Lung (tissue), 12 donors: ENCODE data around the gene EPB41L4A. TPM values are rescaled to one million over a fixed set of nuclear protein-coding genes. Genes with fewer than 3 reads are reported as not detected.

Experiments used
- ATAC-seq: fragments of 200-7000 bp; cut with Tn5 transposase; one replicate; pipeline ENCODE4 v1.9.1; 2020; ENCODE audit warnings: moderate number of reproducible peaks; ENCODE audit not compliant: insufficient read depth, low FRiP score
- DNase-seq, 3 donors: peaks; one replicate each; pipeline ENCODE4 v3.0.0-alpha.2; 2013 to 2017
- H3K27ac ChIP-seq, 2 donors: one replicate each; pipeline ENCODE4 v1.5.1; 2013; ENCODE audit warnings: mild to moderate bottlenecking in 2 of 2, moderate library complexity in 2 of 2, control low read depth in 1 of 2, inconsistent platforms in 1 of 2, low read depth in 1 of 2, low read length in 1 of 2
- H3K27me3 ChIP-seq, 3 donors: one replicate each; pipeline ENCODE4 v1.5.1; 2013; ENCODE audit warnings: low read length in 2 of 3; ENCODE audit not compliant: control insufficient read depth in 3 of 3, insufficient read depth in 3 of 3
- H3K36me3 ChIP-seq, 4 donors: one replicate each; pipeline ENCODE4 v1.5.1; 2013; ENCODE audit warnings: low read length in 4 of 4, mild to moderate bottlenecking in 1 of 4, moderate library complexity in 1 of 4; ENCODE audit not compliant: control insufficient read depth in 4 of 4, insufficient read depth in 4 of 4
- H3K4me1 ChIP-seq, 5 donors: one replicate each; pipeline ENCODE4 v1.5.1; 2013; ENCODE audit warnings: low read length in 5 of 5, mild to moderate bottlenecking in 2 of 5, moderate library complexity in 1 of 5; ENCODE audit not compliant: control insufficient read depth in 5 of 5, insufficient read depth in 5 of 5
- H3K4me3 ChIP-seq: one replicate; pipeline ENCODE4 v1.5.1; 2013; ENCODE audit warnings: mild to moderate bottlenecking, control low read depth, moderate library complexity
- H3K9ac ChIP-seq, 2 donors: one replicate each; pipeline ENCODE4 v1.5.1; 2013; ENCODE audit warnings: low read length in 2 of 2, control low read depth in 1 of 2; ENCODE audit not compliant: insufficient read depth in 1 of 2
- H3K9me3 ChIP-seq, 4 donors: one replicate each; pipeline ENCODE4 v1.5.1; 2013; ENCODE audit warnings: low read length in 3 of 4, mild to moderate bottlenecking in 1 of 4, moderate library complexity in 1 of 4; ENCODE audit not compliant: control insufficient read depth in 4 of 4, insufficient read depth in 3 of 4
- WGBS, 2 donors: extraction: QIAGEN DNeasy Blood & Tissue Kit; methylation state at CpG; one replicate each; pipeline ENCODE4 v1.1.7; 2013; 5-methylcytosine and 5-hydroxymethylcytosine counted together
- polyA plus RNA-seq, 2 donors: library from polyadenylated mRNA; stranded (reverse); fragments of 200-250 nt; gene quantifications; one replicate each; pipeline ENCODE4 v1.2.1, GENCODE V29; 2013
- total RNA-seq, 2 donors: library from RNA; depleted of rRNA in 1 of 2; stranded (reverse); fragments of >200 nt in 1 of 2; gene quantifications; one replicate each; pipeline ENCODE4 v1.2.1, GENCODE V29; 2014 to 2021
- TF ChIP-seq, protein P1 (sequence below): IDR thresholded peaks from 2 replicates; pipeline ENCODE4 v1.5.1; 2012; ENCODE audit warnings: mild to moderate bottlenecking; ENCODE audit errors: control extremely low read depth, extremely low read depth
- donor health status: control.
- donor health status: control.
- donor health status: Bipolar disorder and iron deficiency.
- donor health status: healthy.
- donor health status: DM: yes; HTN: yes; CAD: no.

The EPB41L4A gene
- total and polyA plus RNA-seq, 4 donors: 4.6 to 44.5 (median 14.9) TPM

DNA sequence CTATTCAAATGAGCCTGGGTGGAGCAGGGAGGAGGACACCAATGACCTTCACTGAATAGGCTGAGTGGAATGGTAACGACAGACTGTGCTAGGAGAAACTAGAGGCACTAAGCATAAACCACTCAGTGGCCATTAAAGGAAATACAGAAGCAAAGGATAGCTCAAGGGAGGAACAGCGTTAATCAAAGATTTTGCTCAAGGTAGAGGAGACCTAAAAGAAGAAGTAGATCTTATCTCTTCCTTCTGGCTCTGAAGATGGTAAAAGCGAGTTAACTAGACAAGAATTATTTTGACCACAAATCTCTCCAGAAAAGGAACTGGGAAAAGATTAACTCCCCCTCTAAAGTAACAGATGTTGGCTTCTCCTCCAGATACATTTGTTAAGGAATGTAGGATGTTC is 299.6 kb downstream of the EPB41L4A start:
- Histone ChIP-seq H3K4me1 (peaks cover 0 to 4% (median 0%) of the 10 kb centered on the region in 5 donors), H3K27ac (no peak overlapping the region), H3K27me3 (no peaks in the 10 kb centered on the region), H3K9ac (no peak overlapping the region), H3K36me3 (no peaks in the 10 kb centered on the region), H3K4me3 (no peak overlapping the region), H3K9me3 (peaks cover 0 to 3% (median 0%) of the 10 kb centered on the region in 4 donors)
- 34 to 62% methylated on average over 3 of the region's 3 CpGs for WGBS, 2 donors
- TF ChIP-seq, protein P1, sequence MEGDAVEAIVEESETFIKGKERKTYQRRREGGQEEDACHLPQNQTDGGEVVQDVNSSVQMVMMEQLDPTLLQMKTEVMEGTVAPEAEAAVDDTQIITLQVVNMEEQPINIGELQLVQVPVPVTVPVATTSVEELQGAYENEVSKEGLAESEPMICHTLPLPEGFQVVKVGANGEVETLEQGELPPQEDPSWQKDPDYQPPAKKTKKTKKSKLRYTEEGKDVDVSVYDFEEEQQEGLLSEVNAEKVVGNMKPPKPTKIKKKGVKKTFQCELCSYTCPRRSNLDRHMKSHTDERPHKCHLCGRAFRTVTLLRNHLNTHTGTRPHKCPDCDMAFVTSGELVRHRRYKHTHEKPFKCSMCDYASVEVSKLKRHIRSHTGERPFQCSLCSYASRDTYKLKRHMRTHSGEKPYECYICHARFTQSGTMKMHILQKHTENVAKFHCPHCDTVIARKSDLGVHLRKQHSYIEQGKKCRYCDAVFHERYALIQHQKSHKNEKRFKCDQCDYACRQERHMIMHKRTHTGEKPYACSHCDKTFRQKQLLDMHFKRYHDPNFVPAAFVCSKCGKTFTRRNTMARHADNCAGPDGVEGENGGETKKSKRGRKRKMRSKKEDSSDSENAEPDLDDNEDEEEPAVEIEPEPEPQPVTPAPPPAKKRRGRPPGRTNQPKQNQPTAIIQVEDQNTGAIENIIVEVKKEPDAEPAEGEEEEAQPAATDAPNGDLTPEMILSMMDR: no peak
- DNase-seq (no peak), ATAC-seq (no peak)

DNA sequence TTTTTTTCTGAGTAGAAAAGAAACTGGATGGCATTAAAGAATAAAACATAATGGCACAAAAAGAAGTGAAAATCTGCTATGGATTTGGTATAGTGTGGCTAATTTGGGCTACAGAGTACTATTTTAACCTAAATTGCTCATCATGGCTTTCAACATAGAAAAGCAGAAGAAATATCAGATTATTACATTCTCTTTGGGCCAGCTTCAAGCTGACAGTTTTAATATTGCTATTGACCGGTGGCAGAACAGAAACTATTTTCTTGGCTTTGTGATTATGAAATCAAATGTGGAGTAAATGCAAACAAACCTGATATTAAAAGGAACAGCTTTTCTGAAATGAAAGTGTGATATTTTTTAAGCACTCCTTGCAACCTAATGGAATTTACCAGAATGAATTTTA is 301.5 kb downstream of the EPB41L4A start:
- DNase-seq (no peak), ATAC-seq (no peak)
- H3K4me1 ChIP-seq: peaks cover 0 to 4% (median 0%) of the 10 kb centered on the region in 5 donors
- H3K27ac ChIP-seq: no peak overlapping the region
- H3K27me3 ChIP-seq: no peaks in the 10 kb centered on the region
- peaks cover 0 to 3% (median 0%) of the 10 kb centered on the region in 4 donors for H3K9me3 ChIP-seq
- 33 to 40% methylated on average over 1 of the region's 1 CpG for WGBS, 2 donors
- no peak overlapping the region for H3K4me3 ChIP-seq
- TF ChIP-seq, protein P1: no peak
- no peaks in the 10 kb centered on the region for H3K36me3 ChIP-seq
- H3K9ac ChIP-seq: no peak overlapping the region

DNA sequence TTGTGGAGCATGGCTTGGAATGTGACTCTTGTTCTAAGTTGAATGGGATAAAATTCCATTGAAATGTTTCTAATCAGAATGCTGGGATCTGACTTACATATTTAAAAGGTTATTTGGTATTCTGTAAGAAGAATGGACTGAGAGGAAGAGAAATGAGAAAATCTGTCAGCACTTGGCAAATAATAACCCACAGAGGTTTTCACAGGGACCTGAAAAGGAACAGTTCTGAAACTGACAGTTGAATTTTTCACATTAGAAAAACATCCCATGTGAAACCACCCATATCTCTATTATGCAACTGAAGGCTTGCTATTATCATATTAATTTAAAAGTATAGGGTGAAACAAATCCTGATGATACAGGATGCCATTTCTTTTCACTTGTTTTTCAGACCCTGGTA is 302.7 kb downstream of the EPB41L4A start:
- ATAC-seq: no peak

More for the DNA sequence above, 302.7 kb downstream of the EPB41L4A start:
- TF ChIP-seq, protein P1: no peak
- H3K9me3 ChIP-seq: peaks cover 0 to 3% (median 0%) of the 10 kb centered on the region in 4 donors
- H3K4me3 ChIP-seq: no peak overlapping the region
- H3K27me3 ChIP-seq: no peaks in the 10 kb centered on the region
- peaks cover 0 to 4% (median 0%) of the 10 kb centered on the region in 5 donors for H3K4me1 ChIP-seq
- H3K27ac ChIP-seq: no peak overlapping the region
- no peak overlapping the region for H3K9ac ChIP-seq
- DNase-seq: no peak
- H3K36me3 ChIP-seq: no peaks in the 10 kb centered on the region
